Stimulated activated CD8-positive, alpha-beta memory T cell treated with anti-CD3 and anti-CD28 coated beads, Interleukin-15, amount 100 ng/mL, for 1 hour (primary cell): ENCODE data around the gene CASP7.

Source experiments
- DNase-seq: peaks from one replicate; pipeline ENCODE4 v3.0.0-alpha.2; 2020; ENCODE audit warnings: low read depth

Gene CASP7

DNA sequence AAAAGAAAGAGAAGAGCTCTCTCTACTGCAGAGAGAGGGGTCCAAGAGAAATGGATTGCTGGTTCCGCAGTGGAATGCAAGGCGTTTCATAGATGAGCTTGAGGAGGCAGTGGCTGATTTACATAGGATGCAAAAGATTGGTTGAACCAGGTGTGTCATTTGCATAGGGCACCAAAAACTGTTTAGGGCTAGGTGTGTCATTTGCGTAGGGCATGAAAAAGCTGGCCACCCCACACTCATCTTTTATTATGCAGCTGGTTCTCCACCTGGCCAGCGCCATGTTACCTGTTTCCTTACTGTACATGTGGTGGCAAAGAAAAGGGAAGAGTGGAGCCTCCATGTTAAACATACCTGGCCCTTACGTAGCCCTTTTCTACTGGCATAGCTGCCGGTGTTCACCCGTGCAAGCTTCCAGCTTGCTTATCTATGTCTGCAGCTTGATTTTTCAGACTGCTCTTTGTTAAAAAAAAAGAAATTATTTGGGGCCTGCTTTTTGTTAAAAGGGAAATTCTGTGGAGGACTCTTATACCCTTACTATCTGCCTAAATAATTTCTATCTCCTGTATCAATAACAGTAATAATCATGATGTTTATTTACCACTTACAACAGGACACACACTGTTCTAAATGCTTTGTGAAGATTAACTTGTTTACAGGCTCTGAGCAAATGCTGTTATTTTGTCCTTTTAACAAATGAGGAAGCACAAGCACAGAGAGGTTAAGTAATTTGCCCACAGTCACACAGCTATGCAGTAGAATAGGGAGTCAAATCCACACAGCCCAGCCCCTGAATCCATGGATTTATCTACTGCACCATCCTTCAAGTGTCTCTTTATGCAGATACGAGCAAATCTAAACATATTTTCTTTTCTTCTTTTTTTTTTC lies 33.3 kb downstream of the CASP7 start:
- no peak for DNase-seq

DNA sequence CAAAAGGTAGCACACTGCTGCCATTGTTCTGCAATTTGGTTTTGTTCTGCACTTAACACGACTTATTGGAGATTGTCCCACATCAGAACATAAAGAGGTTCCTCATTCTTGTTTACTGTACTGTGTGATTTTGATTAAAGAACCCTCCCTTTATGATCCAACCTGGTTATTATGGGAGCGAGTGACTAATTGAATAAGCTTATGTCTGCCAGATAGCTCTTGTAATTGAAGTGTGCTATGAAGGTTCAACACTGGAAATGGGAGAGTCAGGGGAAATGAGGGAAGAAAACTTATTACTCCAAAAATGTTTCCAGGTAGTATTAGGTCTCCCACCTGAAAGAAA lies 33.9 kb downstream of the CASP7 start:
- no peak for DNase-seq

DNA sequence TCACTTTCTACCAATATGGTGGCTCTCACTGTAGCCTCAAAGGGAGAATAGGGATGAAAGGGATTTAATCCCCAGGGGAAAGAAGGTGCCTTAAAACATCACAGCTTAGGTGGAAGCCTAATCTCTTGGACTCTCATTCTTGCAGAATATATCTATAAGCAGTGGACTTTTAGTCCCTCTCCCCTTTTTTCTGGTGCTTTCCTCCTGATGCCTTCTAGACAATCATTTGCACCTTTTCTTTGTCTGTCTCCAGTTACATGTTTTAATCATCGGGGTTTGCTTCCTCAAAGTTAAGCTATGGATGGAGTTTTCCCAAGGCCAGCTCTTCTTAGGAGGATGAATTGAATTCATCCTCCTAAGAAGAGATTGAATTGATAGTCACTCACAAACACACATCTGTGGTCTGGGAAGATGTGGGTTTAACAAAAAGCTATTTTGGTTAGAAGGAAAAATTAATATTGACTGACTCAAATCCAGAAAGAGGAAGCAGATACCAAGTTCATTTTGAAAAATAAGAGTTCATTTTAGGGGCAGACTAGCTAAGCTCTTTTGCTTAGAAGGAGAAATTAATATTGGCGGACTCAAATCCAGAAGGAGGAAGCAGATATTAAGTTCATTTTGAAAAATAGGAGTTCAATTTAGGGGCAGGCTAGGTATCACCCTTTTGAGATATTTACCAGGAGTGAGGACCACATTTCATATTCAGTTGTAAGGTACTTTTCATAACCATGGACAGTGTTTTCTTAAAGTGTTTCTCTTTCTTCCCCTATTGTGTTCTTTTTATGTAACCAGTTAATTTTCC lies 36.6 kb downstream of the CASP7 start:
- no peak for DNase-seq

DNA sequence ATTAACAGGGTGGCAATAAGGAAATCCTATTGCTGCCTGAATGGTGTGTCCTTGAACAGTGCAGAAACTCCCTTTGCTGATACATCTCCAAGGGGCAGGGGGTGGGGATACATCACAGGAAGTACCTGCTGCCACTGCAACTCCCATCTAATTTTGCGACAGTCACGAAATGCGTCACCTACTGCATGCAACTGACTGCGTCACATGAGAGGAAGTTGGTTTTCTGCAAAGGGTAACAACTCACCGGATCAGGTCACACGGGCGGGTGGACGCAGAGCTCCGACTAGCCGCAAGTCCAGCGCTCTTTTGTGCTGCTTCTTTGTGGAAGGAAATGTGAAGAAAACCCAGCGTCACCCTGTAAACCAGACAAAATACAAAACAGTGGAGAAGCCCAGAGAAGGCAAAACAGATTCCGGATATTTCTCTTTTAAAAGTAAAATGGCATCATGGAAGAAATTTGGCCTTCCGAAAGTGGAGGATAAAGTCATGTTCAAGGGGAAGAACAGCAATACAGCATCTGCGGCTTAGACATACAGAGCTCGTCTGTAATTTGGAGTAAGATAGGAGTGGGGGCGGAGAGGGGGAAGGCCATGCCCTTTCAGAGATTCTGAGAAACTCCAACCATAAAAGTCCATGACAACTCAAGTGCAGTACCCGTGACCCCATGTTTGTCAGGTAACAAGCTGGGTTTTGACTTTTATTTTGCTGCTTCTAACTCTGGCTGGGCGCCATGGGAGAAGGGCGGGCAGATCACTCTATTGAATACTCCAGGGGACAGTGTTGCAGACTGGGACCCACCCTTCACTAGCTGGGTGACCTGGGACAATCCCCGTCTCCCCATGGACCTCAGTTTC lies 39.5 kb downstream of the CASP7 start:
- DNase-seq = no peak

DNA sequence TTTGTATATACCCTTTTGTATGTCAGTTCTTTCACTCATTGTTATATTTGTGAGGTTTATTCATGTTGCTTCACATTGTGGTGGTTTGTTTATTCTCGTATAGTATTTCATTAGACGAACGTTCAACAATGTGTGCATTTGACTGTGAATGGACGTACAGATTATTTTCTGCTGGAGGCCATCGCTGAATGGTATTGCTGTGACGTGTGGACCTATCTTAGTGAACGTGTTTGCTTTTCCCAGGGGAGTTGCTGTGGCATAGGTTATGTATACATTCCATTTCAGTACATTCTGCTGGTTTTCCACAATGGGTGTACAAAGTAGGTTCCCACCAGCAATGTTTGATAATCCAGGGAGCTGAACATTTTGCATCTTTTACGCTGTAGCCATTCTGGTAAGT lies 40.7 kb downstream of the CASP7 start:
- DNase-seq = no peak

GRCh38 chr10:113732160-113732881 lies 52.6 kb downstream of the CASP7 start:
- no peak for DNase-seq

DNA sequence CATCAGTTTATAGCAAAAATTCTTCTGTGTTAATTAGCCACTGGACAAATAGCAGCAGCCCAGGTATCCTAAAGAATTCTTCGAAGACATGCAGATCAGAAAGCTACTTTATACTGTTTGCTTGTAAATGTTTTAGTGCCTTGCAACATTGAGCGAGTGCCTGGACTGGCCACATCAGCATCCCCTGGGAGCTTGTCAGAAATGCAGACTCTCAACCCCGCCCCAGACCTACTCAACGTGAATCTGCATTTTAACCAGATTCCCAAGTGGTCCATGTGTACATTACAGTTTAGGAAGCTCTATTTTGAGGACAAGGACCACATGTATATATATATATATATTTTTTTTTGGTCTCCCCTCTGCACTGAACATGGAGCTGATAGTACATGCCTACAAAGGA lies 53.3 kb downstream of the CASP7 start:
- no peak for DNase-seq

DNA sequence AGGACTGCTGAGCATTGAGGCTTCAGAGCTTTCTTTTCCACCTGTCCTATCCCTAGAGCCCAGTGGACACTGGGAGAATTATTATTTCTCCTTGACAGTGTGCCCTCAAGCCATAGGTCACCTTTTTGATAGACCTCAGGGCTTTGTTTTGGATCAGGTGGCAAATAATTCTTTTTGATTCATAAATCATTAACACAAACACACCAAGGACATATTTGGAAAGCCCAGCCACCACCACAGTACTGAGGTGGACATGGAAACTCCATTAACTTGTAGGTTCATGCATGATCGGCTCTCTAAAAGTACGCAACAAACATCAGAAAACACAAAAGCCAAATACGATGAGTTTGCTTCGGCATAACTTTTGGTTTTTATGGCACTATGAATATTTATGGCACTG lies 53.9 kb downstream of the CASP7 start:
- DNase-seq = no peak

DNA sequence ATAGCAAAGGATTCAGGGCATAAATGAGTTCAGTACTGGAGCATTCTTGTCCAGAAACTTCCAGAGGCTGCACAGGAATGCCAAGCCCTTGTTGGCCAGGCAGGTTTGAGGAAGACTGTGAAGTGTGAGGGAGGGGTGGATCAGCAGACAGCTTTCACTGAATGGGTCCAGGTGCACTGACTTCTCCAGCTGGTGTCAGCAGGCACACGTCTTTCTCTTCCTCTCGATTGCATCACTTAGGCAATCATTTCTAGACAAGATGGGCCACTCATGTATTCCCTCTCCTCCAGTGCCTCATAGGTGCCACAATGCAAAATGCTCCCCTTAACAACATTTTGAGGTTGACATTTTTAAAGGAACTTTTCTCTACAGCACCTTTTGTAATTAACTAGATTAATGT lies 56.2 kb downstream of the CASP7 start:
- no peak for DNase-seq

DNA sequence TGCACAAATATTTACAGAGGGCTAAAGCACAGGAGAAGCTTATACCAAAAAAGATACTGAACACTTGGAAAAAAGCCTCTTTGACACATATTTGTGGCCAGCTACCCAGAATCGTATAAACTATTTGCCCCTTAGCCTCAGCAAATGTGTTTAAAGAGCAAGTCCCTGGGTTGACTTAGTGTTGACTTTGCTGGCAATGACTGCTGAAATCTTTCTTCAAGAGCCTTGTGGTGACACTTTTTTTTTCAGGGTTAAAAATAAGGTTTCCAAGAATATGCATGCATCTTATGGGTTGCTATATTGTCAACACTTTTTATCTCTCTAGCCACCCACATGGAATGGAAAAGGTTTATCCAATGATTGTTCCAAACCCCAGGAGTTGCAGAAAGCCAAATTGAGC lies 56.9 kb downstream of the CASP7 start:
- DNase-seq = no peak

DNA sequence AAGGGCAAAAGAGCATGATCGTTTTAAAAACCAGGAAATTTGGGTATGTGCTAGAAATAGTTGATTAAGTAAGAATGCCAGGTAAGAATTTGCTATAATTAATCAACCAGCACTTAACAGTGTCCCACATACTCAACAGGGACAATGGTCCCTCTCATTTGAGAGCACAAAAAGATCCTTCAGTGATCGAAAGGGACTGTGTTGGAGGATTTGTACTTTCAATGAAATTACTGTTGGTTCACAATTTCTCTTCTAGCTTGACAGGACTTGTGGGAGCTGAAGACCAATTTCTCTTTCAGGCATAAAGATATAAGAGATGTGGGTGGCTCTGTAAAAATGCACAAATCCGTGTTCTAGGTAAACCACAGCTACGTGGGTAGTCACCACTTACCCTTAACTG lies 59.3 kb downstream of the CASP7 start:
- no peak for DNase-seq

DNA sequence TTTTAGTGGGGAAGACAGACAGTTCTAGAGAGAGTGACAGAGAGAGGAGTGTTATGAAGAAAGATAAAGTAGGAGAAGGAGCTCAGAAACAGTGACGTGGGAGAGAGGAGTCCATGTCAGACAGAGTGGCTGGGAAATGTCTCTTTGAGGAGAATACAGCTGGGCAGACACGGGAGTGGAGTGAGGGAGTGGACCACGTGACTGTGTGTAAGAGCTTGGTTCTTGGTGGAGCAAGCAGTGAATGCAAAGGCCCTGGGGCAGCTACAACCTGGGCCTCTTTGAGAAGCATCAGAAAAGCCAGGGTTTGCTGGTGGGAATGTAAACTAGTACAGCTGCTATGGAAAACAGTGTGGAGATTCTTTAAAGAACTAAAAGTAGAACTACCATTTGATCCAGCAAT lies 59.9 kb downstream of the CASP7 start:
- no peak for DNase-seq

DNA sequence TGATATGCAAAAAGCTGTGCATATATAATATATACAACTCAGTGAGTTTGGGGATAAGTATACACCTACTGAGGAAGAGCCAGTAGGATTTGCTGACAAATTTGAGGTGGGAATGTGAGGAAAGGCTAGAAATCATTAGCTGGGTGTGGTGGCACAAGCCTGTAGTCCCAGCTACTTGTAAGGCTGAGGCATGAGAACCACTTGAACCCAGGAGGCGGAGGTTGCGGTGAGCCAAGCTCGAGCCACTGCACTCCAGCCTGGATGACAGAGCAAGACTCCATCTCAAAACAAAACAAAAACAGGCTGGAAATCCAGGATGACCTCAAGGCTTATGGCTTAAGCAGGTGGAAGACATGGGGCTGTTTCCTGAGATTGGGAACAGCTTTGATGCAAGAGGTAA lies 61.1 kb downstream of the CASP7 start:
- DNase-seq = no peak

- DNase-seq = no peak
Observed at GRCh38 chr10:113742466-113742865, 62.8 kb downstream of the CASP7 start.

GRCh38 chr10:113743594-113743993 lies 63.9 kb downstream of the CASP7 start:
- DNase-seq = no peak

- DNase-seq = no peak
Observed at GRCh38 chr10:113745374-113745773, 65.7 kb downstream of the CASP7 start.

DNA sequence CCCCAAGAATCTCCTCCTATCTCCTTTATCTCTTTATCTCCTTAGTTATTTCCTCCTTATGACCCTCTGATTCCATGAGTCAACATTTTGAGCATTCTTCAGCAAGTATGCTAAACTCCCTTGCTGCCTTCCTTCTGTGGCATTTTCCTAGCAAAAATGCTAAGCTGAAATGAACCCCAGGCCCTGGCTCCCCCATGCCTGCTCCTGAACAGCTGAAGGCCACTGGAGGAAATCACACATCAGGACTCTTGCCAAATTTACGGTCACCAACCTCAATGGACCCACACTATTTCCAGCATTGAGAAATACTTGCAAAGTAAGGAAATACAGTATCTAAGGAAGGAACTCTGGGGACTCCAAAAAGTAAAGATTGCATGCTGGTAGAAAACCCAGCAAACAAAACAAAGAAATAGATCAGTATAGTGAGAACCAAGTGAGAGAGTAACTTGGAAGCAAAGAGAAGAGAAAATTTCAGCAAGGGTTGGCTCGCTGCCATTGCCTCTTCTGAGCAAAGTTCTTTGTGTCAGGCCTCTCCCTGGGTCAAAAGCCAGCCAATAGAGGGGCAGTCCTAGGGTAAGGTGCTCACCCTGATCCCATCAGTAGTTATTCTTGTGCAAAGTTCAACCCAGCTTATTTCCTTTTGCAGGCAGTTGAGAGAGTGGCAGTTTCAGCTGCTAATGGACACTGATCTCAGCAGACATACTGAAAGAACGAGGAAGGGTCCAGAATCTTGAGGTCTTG lies 66.7 kb downstream of the CASP7 start:
- DNase-seq = no peak

DNA sequence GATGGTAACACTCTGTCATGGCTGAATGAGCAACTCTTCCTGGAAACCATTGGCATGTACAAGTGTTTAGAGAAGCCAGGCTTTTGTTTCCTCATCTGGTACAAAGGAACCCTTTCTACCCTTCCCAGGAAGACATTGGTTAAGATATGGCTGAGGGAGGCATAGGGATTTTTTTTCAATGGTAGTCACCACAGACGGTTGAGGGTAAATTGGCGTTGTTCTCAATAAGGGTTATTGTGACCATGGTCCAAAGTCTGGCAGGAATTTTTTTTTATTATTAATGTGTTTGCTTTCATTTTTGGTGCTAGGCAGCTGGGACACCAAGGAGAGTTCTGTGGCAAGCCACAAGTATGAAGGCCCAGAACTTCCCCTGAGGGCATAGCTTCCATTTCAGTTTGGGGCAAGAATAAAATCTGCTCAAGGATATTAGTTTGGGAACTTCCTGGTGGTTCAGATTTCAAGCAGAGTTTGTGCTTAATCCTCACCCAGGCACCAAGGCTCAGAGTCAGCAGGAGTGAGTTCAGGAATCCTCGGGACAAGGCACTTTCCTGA lies 71.5 kb downstream of the CASP7 start, which contains the start of gene PLEKHS1:
TSS of gene PLEKHS1 (plus strand) at position 502 of the 552 bp plus-strand sequence. CDS start 3,596 bp downstream, outside the sequence.
- no peak for DNase-seq

DNA sequence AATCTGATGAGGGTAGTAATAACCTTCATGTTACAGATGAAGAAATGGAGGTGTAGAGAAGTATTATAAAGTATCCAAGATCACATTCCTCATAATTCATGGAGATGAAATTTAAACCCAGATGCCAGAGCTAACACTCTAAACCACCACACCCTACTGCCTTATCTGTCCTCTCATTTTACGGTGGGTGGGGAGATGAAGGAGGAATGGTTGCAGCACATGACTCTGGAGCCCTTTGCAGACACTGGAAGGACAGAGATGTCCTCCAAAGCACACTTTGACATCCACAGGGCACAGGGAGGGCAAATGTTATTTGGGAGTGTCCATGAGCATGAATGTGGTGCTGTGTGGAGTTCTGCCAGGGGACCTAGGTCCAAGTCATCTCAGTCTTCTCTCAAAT lies 72.8 kb downstream of the CASP7 start:
- no peak for DNase-seq

DNA sequence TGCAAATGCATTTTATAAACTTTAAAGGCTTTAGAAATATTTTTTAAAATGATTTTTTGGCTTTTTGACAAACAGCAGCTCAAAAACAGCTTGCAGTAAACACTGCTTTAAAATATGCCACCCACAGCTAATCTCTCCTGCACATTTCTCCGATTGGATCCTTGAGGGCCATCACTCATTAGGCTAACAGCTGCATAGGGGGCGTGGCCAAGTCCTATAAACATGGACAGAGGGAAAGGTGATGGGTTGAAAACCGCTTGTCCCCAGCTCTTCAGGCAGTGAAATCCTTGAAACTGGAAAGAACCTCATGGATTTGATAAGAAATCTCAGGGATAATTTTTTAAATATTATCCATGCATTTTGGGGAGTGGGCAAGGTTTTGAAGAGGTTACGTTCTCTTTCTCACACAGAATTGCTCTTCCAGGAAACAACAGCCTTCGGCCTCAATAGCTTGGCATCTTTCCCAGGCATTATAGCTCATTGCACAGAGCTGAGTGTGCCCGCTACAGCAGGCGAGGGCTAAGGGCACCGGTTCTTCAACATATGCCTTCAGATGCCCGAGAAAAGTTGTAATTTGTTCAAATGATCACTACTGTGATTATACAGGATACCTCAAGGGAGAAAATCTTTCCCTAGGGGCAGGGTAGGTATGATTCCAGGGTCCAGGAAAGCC lies 73.4 kb downstream of the CASP7 start:
- no peak for DNase-seq
